HG02970 (cell line): Measurements from ENCODE around the gene MYO1D.

Experiments
- ATAC-seq: cut with Tn5 transposase; IDR thresholded peaks from one replicate; pipeline ENCODE4 v1.9.1; 2021; ENCODE audit warnings: mild to moderate bottlenecking, moderate library complexity, moderate number of reproducible peaks; ENCODE audit not compliant: unreplicated experiment, low FRiP score

The MYO1D gene

GRCh38 chr17:32495359-32496231, 381.3 kb downstream of the MYO1D start:
- ATAC-seq: no peak

- ATAC-seq: no peak
Measured at GRCh38 chr17:32494621-32495358, 382.1 kb downstream of the MYO1D start.

- no peak for ATAC-seq
Measured at GRCh38 chr17:32493976-32494513, 382.9 kb downstream of the MYO1D start.

GRCh38 chr17:32493571-32493970, 383.4 kb downstream of the MYO1D start:
- no peak for ATAC-seq

- no peak for ATAC-seq
Measured at GRCh38 chr17:32492648-32493289, 384.2 kb downstream of the MYO1D start.

GRCh38 chr17:32492264-32492589, 384.7 kb downstream of the MYO1D start:
- ATAC-seq: no peak

- no peak for ATAC-seq
Measured at GRCh38 chr17:32491371-32492263, 385.3 kb downstream of the MYO1D start.

GRCh38 chr17:32490101-32490482, 386.8 kb downstream of the MYO1D start:
- ATAC-seq: no peak

GRCh38 chr17:32489320-32490100, 387.4 kb downstream of the MYO1D start:
- no peak for ATAC-seq

GRCh38 chr17:32488604-32489180, 388.2 kb downstream of the MYO1D start:
- ATAC-seq: no peak

GRCh38 chr17:32488177-32488542, 388.8 kb downstream of the MYO1D start:
- ATAC-seq: no peak

- ATAC-seq: peak; percentile 8
Measured at GRCh38 chr17:32487473-32488176, 389.3 kb downstream of the MYO1D start.

GRCh38 chr17:32486701-32487472, 390.0 kb downstream of the MYO1D start, which contains the start of gene CDK5R1:
TSS of gene CDK5R1 (plus strand) at chr17:32486993. CDS start at chr17:32487621, 628 bp downstream.
- peak; percentile 41 for ATAC-seq

GRCh38 chr17:32486111-32486700, 390.7 kb downstream of the MYO1D start:
- ATAC-seq: peak; percentile 49

GRCh38 chr17:32485261-32486110, 391.4 kb downstream of the MYO1D start:
- ATAC-seq: no peak

GRCh38 chr17:32484628-32485027, 392.3 kb downstream of the MYO1D start:
- no peak for ATAC-seq
